Mesenchymal stem cell (in vitro differentiated cells and primary cell): Measurements from ENCODE around the gene SLC9A3.
A peak's percentile ranks its signal among the peaks of the same experiment; 100 is the strongest.

Experiments used
- DNase-seq: peaks from one replicate; pipeline ENCODE4 v3.0.0-alpha.2; 2013
- H2AFZ ChIP-seq: one replicate; pipeline ENCODE4 v1.6.1; 2013; ENCODE audit warnings: low read depth, mild to moderate bottlenecking, control low read depth, inconsistent platforms, low read length, moderate library complexity
- H2AK5ac ChIP-seq: 2 replicates; pipeline ENCODE4 v1.6.1; 2013; ENCODE audit warnings: low read length, moderate library complexity, mild to moderate bottlenecking, inconsistent platforms; ENCODE audit not compliant: severe bottlenecking
- H2BK120ac ChIP-seq: one replicate; pipeline ENCODE4 v1.6.1; 2013; ENCODE audit warnings: low read depth, mild to moderate bottlenecking, inconsistent platforms, low read length, moderate library complexity
- H2BK12ac ChIP-seq, 2 experiments: one replicate each; pipeline ENCODE4 v1.6.1; 2013; ENCODE audit warnings: inconsistent platforms in 2 of 2, low read length in 2 of 2, mild to moderate bottlenecking in 2 of 2, moderate library complexity in 2 of 2, control low read depth in 1 of 2
- H2BK15ac ChIP-seq: one replicate; pipeline ENCODE4 v1.6.1; 2013; ENCODE audit warnings: mild to moderate bottlenecking, low read depth, inconsistent platforms; ENCODE audit not compliant: poor library complexity, severe bottlenecking
- H2BK5ac ChIP-seq: 2 replicates; pipeline ENCODE4 v1.6.1; 2013; ENCODE audit warnings: low read depth, mild to moderate bottlenecking, low read length, control low read depth, inconsistent platforms; ENCODE audit not compliant: poor library complexity, severe bottlenecking
- H3K14ac ChIP-seq, 2 experiments: one replicate each; pipeline ENCODE4 v1.6.1; 2013; ENCODE audit warnings: inconsistent platforms in 2 of 2, low read length in 2 of 2, control low read depth in 1 of 2, mild to moderate bottlenecking in 1 of 2, moderate library complexity in 1 of 2
- H3K18ac ChIP-seq, 2 experiments: one replicate each; pipeline ENCODE4 v1.6.1; 2013; ENCODE audit warnings: inconsistent platforms in 2 of 2, low read length in 2 of 2, control low read depth in 1 of 2, low read depth in 1 of 2, mild to moderate bottlenecking in 1 of 2
- H3K23ac ChIP-seq, 2 experiments: one replicate each; pipeline ENCODE4 v1.6.1; 2013; ENCODE audit warnings: inconsistent platforms in 2 of 2, low read length in 2 of 2, mild to moderate bottlenecking in 2 of 2, moderate library complexity in 2 of 2, control low read depth in 1 of 2
- H3K27ac ChIP-seq: 2 replicates; pipeline ENCODE4 v1.5.1; 2013; ENCODE audit warnings: mild to moderate bottlenecking, moderate library complexity, low read length, control low read depth, inconsistent platforms; ENCODE audit not compliant: poor library complexity, severe bottlenecking
- H3K27me3 ChIP-seq, 2 experiments: 2 replicates each; pipeline versions ENCODE4 v1.6.1 to v1.7.0; 2013; ENCODE audit warnings: low read length in 2 of 2, mild to moderate bottlenecking in 2 of 2, moderate library complexity in 2 of 2, control low read depth in 1 of 2, inconsistent platforms in 1 of 2; ENCODE audit not compliant: control insufficient read depth in 1 of 2, insufficient read depth in 1 of 2
- H3K36me3 ChIP-seq, 2 experiments: 2 replicates each; pipeline versions ENCODE4 v1.6.1 to v1.7.0; 2013; ENCODE audit warnings: low read length in 2 of 2, control low read depth in 1 of 2, inconsistent platforms in 1 of 2, low read depth in 1 of 2, mild to moderate bottlenecking in 1 of 2; ENCODE audit not compliant: insufficient read depth in 2 of 2, control insufficient read depth in 1 of 2
- H3K4ac ChIP-seq, 2 experiments: one replicate each; pipeline ENCODE4 v1.6.1; 2013; ENCODE audit warnings: inconsistent platforms in 2 of 2, low read length in 2 of 2, mild to moderate bottlenecking in 2 of 2, moderate library complexity in 2 of 2, control low read depth in 1 of 2, low read depth in 1 of 2
- H3K4me1 ChIP-seq: 2 replicates; pipeline ENCODE4 v1.6.1; 2013; ENCODE audit warnings: low read depth, low read length, control low read depth; ENCODE audit not compliant: control insufficient read depth, insufficient read depth
- H3K4me2 ChIP-seq: 2 replicates; pipeline ENCODE4 v1.6.1; 2013; ENCODE audit warnings: low read length, mild to moderate bottlenecking, inconsistent platforms; ENCODE audit not compliant: poor library complexity, severe bottlenecking
- H3K4me3 ChIP-seq, 2 experiments: 2 replicates each; pipeline versions ENCODE4 v1.5.1 to v1.7.0; 2013; ENCODE audit warnings: low read length in 2 of 2, mild to moderate bottlenecking in 2 of 2, control low read depth in 1 of 2, low read depth in 1 of 2; ENCODE audit not compliant: insufficient read depth in 1 of 2
- H3K79me1 ChIP-seq: replicated peaks from 2 replicates; pipeline ENCODE4 v1.6.1; 2013; ENCODE audit warnings: mild to moderate bottlenecking, control low read depth, low read length, inconsistent platforms; ENCODE audit not compliant: poor library complexity, severe bottlenecking
- H3K9ac ChIP-seq: 2 replicates; pipeline ENCODE4 v1.7.0; 2013; ENCODE audit warnings: mild to moderate bottlenecking, low read length, moderate library complexity
- H3K9me3 ChIP-seq: 2 replicates; pipeline ENCODE4 v1.7.0; 2013; ENCODE audit warnings: mild to moderate bottlenecking, low read length; ENCODE audit not compliant: control insufficient read depth
- H4K8ac ChIP-seq: one replicate; pipeline ENCODE4 v1.6.1; 2013; ENCODE audit warnings: inconsistent platforms, mild to moderate bottlenecking, low read length, moderate library complexity
- H4K91ac ChIP-seq: one replicate; pipeline ENCODE4 v1.6.1; 2013; ENCODE audit warnings: mild to moderate bottlenecking, low read length, inconsistent platforms
- WGBS: methylation state at CpG from one replicate; pipeline ENCODE4 v1.1.7; 2013; ENCODE audit warnings: mixed read lengths; 5-methylcytosine and 5-hydroxymethylcytosine counted together

The SLC9A3 gene

DNA sequence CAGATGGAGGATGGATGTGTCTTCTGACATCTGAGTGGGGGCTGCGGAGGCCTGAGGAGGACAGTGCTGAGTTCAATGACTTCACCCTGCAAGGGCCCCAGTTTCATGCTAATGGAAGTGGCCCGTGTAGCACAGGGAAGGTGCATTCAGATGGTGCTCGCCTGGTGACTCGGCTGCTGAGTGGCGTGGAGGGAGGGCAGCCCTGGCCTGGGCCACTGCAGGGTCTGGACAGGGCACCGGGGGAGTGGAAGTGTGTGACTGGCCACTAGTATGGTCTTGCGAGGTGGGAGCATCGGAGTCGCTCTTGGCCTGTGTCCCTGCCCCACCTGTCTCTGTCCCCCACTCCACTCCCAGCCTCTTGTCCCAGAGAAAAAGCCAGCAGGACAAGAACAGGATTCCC lies 1.7 kb upstream of the SLC9A3 start:
- Histone ChIP-seq H3K79me1 (no peaks in the 10 kb centered on the region), H2AFZ (no peak overlapping the region), H4K91ac (no peak overlapping the region), H3K4me3 (no peak overlapping the region), H2AK5ac (no peak overlapping the region), H2BK12ac (no peak overlapping the region), H3K36me3 (no peaks in the 10 kb centered on the region), H3K9me3 (no peaks in the 10 kb centered on the region), H4K8ac (no peak overlapping the region), H3K27ac (no peak overlapping the region), H3K27me3 (peaks cover 82 to 86% of the 10 kb centered on the region in 2 experiments), H3K18ac (no peak overlapping the region), H2BK15ac (no peak overlapping the region), H3K23ac (no peak overlapping the region), H3K4ac (no peak overlapping the region), H3K4me1 (peaks cover 8% of the 10 kb centered on the region), H3K9ac (no peak overlapping the region), H3K4me2 (no peak overlapping the region), H2BK5ac (no peak overlapping the region), H2BK120ac (no peak overlapping the region), H3K14ac (no peak overlapping the region)
- DNase-seq: no peak
- 86% methylated on average over 9 of the region's 9 CpGs for WGBS

GRCh38 chr5:524973-525761 lies 918 bp upstream of the SLC9A3 start:
- H3K36me3 ChIP-seq: no peaks in the 10 kb centered on the region
- H3K27ac ChIP-seq: no peak overlapping the region
- no peak overlapping the region for H3K23ac ChIP-seq
- H3K18ac ChIP-seq: no peak overlapping the region
- WGBS: 57% methylated on average over 24 of the region's 24 CpGs
- H3K4me2 ChIP-seq: no peak overlapping the region
- no peak overlapping the region for H4K8ac ChIP-seq
- H3K79me1 ChIP-seq: no peaks in the 10 kb centered on the region
- H2BK120ac ChIP-seq: no peak overlapping the region
- no peak overlapping the region for H2BK5ac ChIP-seq
- H3K9me3 ChIP-seq: no peaks in the 10 kb centered on the region
- H3K9ac ChIP-seq: no peak overlapping the region
- H3K4me3 ChIP-seq: no peak overlapping the region
- H3K14ac ChIP-seq: no peak overlapping the region
- H3K4ac ChIP-seq: no peak overlapping the region
- DNase-seq: no peak
- no peak overlapping the region for H2BK15ac ChIP-seq
- no peak overlapping the region for H2AFZ ChIP-seq
- peaks cover 82 to 86% of the 10 kb centered on the region in 2 experiments for H3K27me3 ChIP-seq
- peaks cover 8% of the 10 kb centered on the region for H3K4me1 ChIP-seq
- H4K91ac ChIP-seq: no peak overlapping the region
- no peak overlapping the region for H2BK12ac ChIP-seq
- no peak overlapping the region for H2AK5ac ChIP-seq

DNA sequence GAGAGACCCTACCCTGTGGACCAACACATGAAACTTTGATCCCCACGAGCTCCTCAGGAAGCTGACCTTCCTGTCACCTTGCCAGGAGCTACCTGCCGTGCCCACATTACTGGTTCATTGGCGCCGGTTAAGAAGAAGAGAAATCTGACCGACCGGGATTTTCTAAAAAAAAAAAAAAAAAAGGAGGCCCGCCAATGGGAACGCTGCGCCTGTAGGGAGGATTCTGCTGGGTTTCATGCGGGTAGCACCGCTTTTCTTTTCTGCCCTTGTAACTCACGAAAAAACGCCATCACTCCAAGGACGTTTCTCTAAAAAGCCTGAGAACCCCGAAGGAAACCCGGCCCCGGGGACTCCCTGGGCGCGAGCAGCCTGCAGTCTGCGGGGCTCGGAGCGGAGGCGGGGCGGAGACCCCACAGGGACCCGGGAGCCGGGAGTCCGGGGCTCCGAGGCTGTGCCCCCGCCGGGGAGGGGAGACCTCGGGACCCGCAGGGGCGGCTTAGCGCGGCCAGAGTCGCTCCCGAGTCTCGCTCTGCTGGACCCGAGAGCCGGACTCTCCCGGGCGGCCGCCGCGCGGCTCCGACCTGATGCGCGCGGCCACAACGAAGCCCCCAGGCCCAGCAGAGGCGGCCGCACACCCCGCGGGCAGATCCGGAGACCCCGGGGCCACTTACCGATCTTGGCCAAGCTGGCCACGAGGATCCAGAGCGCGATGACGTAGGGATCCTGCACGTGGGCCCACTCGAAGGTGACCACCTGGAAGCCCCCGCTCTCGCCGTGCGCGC lies 617 bp downstream of the SLC9A3 start:
- H3K4me2 ChIP-seq: peak overlapping the region; percentile 47
- no peak overlapping the region for H3K18ac ChIP-seq
- H4K8ac ChIP-seq: no peak overlapping the region
- peaks cover 80 to 81% of the 10 kb centered on the region in 2 experiments for H3K27me3 ChIP-seq
- no peak overlapping the region for H2BK15ac ChIP-seq
- no peak overlapping the region for H3K9ac ChIP-seq
- no peaks in the 10 kb centered on the region for H3K9me3 ChIP-seq
- H2BK12ac ChIP-seq: no peak overlapping the region
- H3K4me3 ChIP-seq: peak overlapping the region in 1 of 2 experiments; percentile 17
- no peak for DNase-seq
- 7% methylated on average over 35 of the region's 69 CpGs for WGBS
- no peak overlapping the region for H2BK120ac ChIP-seq
- no peaks in the 10 kb centered on the region for H3K79me1 ChIP-seq
- no peak overlapping the region for H2AK5ac ChIP-seq
- no peaks in the 10 kb centered on the region for H3K36me3 ChIP-seq
- H4K91ac ChIP-seq: no peak overlapping the region
- no peak overlapping the region for H3K23ac ChIP-seq
- H2AFZ ChIP-seq: no peak overlapping the region
- no peak overlapping the region for H3K4ac ChIP-seq
- no peak overlapping the region for H3K14ac ChIP-seq
- no peak overlapping the region for H2BK5ac ChIP-seq
- no peak overlapping the region for H3K27ac ChIP-seq
- H3K4me1 ChIP-seq: peaks cover 7% of the 10 kb centered on the region

GRCh38 chr5:522899-523440 lies 1.3 kb downstream of the SLC9A3 start:
- H3K27me3 ChIP-seq: peaks cover 83 to 85% of the 10 kb centered on the region in 2 experiments
- no peaks in the 10 kb centered on the region for H3K9me3 ChIP-seq
- no peak overlapping the region for H2AK5ac ChIP-seq
- H3K36me3 ChIP-seq: no peaks in the 10 kb centered on the region
- H3K18ac ChIP-seq: no peak overlapping the region
- H3K9ac ChIP-seq: no peak overlapping the region
- peaks cover 7% of the 10 kb centered on the region for H3K4me1 ChIP-seq
- H3K4me3 ChIP-seq: no peak overlapping the region
- no peak overlapping the region for H2BK12ac ChIP-seq
- no peak overlapping the region for H2BK120ac ChIP-seq
- H2BK15ac ChIP-seq: no peak overlapping the region
- no peak overlapping the region for H2BK5ac ChIP-seq
- no peak for DNase-seq
- H2AFZ ChIP-seq: no peak overlapping the region
- no peak overlapping the region for H4K8ac ChIP-seq
- no peak overlapping the region for H3K27ac ChIP-seq
- no peaks in the 10 kb centered on the region for H3K79me1 ChIP-seq
- WGBS: 47% methylated on average over 21 of the region's 21 CpGs
- no peak overlapping the region for H3K23ac ChIP-seq
- H3K14ac ChIP-seq: no peak overlapping the region
- no peak overlapping the region for H3K4me2 ChIP-seq
- H4K91ac ChIP-seq: no peak overlapping the region
- no peak overlapping the region for H3K4ac ChIP-seq
